ENCODE data around the gene MRPL4.
A peak's percentile ranks its signal among the peaks of the same experiment; 100 is the strongest.
"Not testable (repeated sequence)": the region's sequence is repeated elsewhere in the genome, so short reads cannot be mapped to it uniquely, and the experiment has no call there.

Gene MRPL4

DNA sequence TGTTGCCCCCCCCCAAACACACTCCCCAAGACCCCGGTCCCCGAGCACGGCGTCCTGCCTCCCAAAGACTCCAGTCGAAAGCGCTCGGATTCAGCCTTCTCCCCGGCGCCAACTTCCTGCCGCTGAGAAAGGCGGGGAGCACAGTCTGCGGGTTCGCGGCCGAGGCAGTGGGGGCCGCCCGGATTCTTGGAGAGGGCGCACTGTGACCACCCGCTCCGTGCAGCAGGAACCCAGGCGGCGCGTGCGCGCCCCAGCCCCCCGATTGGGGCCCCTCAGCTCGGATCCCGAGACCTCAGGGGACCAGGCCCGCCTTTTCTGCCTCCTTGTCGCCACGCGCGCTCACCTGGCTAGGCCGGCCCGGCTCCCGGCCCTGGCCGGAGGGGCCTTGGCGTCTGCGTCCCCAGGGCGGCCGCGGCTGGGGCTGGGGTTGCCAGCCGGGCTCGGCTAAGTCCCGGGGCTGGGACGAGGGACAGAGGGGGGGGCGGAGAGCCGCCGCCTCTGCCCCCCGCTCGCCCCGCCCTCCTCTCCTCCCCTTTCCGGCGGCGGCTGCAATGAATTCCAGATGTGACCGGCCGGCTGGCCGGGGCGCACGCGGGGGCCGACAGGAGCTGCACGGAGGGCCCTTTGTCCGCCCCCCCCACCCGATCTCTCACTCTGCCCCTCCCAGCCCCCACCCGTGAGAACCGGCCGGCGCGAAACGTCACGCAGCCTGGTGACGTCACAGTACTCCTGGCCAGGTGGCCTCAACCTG, 21.0 kb upstream of the MRPL4 start, which contains the start of gene S1PR2:
S1PR2 (minus strand) TSS at position 471 of the 751 bp plus-strand sequence. CDS start 6,426 bp downstream, outside the sequence.
- peak; percentile 86 for DNase-seq

DNA sequence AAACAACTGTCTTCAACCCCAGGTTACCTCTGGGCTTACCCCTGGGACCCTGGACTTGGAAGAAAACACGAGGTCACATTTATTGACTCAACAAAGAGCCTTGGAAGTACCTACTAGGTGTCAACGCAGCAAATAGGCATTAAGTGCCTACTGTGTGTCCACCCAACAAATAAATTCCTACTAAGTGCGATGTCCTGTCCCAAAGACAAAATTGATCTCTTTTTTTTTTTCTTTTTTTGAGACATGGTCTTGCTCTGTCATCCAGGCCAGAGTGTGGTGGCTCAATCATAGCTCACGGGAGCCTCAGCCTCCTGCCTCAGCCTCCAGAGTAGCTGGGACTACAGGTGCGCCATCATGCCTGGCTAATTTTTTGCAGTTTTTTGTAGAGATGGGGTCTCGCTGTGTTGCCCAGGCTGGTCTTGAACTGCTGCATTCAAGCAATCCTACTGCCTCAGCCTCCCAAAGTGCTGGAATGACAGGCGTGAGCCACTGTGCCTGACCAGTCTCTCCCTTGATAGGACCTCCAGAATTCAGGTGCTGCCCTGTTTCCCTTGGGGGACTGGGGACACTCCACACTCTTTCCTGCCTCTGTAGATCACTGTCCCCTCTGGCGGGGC, 20.3 kb upstream of the MRPL4 start:
- no peak for DNase-seq

DNA sequence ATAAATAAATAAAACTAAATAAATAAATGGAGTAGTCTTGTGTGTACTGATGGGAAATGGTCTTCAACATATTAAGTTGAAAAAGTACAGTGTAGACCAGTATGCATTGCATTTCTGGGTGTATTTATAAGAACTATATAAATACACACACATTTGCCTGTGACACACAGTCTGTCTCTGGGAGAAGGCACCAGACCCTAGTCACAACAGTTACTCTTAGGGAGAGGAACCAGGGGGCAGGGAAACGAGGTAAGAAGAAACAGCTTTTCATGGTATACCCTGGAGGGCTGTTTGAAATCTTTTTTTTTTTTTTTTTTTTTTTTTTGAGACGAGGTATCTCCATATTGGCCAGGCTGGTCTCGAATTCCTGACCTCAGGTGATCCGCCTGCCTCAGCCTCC, 18.1 kb upstream of the MRPL4 start:
- no peak for DNase-seq

DNA sequence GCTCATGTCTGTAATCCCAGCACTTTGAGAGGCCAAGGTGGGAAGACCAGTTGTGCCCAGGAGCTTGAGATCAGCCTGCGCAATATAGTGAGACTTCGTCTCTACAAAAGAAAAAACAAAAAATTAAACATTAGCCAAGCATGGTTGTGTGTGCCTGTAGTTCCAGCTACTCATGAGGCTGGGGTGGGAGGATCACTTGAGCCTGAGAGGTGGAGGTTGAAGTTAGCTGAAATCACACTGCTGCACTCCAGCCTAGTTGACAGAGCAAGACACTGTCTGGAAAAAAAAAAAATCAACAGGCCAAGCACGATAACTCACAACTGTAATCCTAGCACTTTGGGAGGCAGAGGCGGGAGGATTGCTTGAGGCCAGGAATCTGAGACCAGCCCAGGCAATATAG, 17.0 kb upstream of the MRPL4 start:
- no peak for DNase-seq

DNA sequence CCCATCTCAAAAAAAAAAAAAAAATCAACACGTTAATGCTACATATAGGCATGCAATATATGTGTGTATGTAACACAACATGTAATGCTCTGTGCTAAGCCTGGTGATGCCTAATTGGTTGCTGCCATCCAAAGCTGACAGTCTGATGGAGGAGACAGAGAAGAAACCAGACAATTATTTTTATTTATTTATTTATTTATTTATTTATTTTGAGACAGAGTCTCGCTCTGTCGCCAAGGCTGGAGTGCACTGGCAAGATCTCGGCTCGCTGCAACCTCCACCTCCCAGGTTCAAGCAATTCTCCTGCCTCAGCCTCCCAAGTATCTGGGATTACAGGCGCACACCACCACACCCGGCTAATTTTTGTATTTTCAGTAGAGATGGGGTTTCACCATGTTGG, 16.6 kb upstream of the MRPL4 start:
- not testable (repeated sequence) for DNase-seq

DNA sequence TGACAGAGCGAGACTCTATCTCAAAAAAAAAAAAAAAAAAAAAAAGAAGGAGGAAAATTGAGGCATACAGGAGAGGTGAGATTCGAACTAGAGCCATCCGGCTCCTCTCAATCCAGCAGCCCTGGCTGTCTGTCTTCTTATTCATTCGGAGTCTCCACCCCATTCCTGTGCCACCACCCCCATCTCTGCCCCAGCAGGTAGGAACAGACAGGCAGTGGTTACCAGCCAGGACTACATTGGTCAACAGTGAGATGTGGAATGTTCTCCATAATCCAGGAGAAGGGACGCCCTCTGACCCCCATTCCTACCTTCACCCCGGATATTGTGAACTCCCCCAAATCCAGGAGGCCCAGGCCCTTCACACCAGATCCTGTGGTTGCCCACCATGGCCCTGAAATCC, 14.3 kb upstream of the MRPL4 start:
- DNase-seq: no peak

DNA sequence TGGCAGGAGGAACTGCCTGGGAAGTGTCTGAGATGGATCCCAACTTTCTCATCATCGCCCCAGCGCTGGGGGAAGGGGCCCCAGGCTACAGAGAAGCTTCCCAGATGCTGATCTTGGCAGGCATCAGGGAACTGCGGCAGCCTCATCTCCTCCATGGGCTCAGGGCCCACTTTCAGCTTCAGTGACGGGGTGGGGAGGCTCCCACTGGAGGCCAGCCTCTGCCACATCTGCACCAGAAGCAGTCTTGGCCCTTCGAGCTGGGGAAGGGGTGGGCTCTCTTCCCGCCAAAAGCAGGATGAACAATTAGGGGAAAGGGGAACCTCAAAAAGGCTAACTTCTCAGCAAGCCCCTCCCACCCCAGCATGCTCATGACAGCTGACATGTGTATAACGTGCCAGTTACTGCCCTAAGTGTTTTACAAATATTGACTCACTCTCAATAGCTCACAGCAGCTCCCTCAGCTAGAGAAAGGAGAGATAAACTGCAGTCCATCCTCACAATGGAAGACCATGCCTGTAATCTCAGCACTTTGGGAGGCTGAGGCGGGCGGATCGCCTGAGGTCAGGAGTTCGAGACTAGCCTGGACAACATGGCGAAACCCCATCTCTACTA, 13.7 kb upstream of the MRPL4 start:
- peak; percentile 49 for DNase-seq

DNA sequence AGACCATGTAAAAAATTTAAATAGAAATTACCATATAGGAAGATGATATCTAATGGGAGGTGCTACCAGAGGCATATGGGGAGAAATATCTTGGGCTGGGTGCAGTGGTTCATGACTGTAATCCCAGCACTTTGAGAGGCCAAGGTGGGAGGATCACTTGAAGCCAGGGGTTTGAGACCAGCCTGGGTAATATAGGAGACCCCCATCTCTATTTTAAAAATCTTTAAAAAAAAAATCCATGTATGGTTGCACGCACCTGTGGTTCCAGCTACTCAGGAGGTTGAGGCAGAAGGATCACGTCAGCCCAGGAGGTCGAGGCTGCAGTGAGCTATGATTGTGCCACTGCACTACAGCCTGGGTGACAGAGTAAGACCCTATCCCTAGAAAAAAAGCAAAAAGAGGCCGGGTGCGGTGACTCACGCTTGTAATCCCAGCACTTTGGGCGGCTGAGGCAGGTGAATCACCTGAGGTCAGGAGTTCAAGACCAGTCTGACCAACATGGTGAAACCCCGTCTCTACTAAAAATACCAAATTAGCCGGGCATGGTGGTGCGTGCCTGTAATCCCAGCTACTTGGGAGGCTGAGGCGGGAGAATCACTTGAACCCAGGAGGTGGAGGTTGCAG, 10.1 kb upstream of the MRPL4 start:
- not testable (repeated sequence) for DNase-seq

DNA sequence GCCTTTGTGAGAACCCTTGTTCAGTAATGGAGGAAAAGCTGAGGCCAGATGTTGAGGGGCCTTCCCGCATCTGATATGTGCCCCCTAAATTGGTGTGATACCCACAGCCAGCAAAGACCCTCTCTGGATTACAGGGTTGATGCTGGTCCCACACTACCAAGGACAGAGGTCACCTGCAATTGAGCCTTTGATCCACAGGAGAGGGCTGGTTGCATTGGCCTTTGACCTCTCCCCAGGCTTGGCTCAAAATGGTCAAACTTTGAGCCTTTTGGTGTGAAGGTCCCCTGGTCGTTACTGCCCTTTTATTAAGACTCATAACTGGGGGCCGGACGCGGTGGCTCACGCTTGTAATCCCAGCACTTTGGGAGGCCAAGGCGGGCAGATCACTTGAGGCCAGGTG, 8.4 kb upstream of the MRPL4 start:
- DNase-seq: no peak

DNA sequence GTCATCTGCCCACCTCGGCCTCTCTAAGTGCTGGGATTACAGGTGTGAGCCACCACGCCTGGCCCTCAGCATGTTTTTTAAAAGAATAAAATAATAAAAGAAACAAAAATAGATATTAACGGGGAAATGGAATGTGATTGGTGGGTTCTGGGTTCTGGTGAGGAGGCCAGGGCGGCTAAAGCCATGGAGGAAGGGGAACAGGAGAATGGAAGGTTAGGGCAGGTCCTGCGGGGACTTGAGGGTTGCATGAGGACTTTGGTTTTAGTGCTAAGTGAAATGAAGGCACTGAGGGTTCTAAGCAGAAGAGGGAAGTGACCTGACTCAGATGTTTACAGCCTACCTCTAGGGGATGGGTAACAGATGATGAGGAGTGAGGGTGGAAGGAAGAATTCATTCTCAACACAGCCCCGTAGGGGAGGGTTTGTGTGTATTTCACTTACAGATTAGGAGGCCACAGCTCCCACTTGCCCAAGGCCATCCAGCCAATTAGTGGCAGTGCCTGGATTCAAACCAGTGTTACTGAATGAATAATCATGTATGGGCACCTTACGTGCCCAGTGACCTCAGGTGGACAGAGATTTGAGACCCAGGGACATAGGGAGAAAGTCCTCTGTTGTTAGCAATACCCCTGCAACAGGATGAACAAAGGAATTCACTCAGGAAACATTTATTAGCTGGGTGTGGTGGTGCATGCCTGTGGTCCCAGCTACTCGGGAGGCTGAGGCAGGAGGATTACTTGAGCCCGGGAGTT, 6.7 kb upstream of the MRPL4 start:
- DNase-seq: no peak

DNA sequence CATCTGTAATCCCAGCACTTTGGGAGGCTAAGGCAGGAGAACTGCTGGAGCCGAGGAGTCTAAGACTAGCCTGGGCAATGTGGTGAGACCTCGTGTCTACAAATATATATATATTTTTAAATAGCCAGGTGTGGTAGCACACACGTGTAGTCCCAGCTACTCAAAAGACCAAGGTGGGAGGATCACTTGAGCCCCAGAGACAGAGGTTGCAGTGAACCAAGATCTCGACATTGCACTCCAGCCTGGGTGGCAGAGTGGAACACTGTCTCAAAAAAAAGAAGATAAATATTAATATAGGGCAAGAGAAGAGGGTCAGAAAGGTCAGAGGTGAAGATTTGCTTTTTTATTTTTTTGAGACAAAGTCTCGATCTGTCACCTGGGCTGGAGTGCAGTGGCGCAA, 5.5 kb upstream of the MRPL4 start:
- DNase-seq: no peak

DNA sequence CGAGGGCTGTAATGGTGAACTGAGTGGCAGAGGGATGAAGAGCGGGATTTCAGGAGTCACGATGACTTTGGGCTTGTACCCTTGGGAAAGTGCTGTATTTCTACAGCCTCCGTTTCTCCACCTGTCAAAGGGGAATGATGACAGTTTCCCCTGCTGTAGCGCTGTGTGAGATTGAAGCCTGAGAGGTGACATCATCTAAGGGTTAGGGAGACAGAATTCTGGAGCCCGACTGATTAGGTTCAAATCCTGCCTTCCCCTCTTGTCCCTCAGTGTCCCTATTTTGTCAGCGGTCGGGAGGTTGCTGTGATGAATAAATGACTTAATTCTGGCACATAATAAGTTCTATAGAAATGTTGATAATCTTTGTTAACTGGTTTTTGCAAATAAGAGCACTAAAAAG, 693 bp downstream of the MRPL4 start:
- DNase-seq: no peak

DNA sequence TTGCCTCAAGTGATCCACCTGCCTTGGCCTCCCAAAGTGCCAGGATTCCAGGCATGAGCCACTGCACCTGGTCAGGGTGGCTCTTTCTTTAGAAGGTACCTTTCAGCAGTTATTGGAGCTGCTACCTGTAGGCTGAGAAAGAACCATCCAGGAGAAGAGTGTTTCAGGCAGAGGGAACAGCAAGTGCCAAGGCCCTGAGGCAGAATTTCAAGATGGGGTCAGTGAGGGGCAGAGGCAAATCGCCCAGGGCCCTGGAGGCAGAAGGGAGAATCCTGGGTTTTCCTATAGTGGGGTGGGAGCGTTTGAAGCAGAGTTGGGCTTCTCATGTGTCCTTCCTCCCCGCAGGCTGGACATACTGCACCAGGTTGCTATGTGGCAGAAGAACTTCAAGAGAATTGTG, 2.2 kb downstream of the MRPL4 start:
- no peak for DNase-seq

DNA sequence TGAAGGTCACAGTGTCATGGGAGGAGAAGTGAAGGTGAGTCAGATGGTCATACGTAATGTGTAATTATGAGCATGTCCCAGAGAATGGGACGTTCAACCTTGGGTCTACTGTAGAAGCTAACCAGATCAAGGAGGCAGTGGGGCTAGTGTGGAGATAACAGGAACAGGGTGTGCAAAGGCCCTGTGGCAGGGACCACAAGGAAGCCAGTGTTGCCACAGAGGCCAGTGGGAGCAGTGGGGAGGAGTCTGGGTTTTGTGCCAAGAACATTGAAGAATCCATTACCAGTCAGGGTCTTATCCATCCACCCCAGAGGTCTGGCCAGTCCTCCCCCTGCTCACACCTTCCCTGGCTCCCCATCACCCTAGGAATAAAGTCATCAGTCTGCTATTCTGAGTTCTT, 3.3 kb downstream of the MRPL4 start:
- no peak for DNase-seq

DNA sequence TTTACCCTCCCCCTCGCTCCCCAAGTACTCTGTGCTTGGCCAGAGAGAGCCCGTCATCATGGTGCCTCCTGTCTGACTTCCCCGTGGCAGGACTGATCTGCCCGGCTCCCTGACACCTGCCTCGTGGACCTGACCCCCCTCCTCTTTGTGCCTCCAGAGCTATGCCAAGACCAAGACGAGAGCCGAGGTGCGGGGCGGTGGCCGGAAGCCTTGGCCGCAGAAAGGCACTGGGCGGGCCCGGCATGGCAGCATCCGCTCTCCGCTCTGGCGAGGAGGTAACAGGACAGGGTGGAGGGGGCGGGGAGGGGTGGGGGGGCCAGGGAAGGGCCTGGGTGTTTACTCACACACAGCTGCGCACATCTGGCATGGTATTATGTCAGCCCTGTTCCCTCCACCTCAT, 4.5 kb downstream of the MRPL4 start:
- DNase-seq: no peak

DNA sequence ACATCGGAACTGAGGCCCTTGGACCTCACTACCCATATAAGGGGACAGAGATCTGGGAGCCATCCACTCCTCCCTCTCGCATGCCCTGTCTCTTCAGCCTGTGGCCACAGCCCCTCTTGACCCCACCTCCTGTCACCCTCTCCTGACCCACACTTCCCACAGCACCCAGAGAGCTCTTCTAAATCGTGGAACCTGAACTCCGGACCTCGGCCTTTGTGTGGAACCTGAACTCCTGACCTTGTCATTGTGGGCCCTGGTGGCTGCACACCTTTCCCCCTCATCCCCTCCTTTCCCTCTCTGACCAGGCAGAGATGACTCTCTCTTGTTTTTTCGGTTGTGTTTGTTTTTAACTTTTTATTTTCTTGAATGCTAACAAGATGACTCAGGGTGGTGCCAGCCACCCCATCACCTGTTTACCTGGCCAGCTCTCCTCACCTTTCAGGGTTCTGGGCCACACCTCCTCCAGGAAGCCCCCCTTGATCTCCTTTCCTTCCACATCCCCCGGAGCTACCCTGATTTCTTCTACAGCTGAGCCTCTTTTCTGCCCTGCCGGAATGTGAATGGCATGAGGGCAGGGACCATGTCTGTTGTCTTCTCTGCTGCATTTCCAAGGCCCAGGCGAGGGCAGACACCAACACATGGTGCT, 5.1 kb downstream of the MRPL4 start:
- no peak for DNase-seq

DNA sequence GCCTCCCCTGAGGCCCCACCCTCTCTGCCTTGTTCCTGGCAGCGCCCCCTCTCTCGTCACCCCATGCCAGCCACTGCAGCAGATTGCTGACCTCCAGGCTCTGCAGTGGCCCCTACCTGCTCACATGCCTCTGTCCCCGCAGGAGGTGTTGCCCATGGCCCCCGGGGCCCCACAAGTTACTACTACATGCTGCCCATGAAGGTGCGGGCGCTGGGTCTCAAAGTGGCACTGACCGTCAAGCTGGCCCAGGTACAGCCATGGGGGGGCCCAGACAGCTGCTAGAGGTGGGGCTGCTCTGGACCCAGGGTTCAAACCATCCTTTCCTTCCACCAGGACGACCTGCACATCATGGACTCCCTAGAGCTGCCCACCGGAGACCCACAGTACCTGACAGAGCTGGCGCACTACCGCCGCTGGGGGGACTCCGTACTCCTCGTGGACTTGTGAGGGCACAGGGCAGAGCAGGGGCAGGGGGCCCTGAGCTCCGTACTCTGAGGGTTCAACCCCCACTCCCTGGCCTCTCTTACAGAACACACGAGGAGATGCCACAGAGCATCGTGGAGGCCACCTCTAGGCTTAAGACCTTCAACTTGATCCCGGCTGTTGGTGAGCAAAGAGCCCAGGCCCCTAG, 6.2 kb downstream of the MRPL4 start:
- DNase-seq: no peak

DNA sequence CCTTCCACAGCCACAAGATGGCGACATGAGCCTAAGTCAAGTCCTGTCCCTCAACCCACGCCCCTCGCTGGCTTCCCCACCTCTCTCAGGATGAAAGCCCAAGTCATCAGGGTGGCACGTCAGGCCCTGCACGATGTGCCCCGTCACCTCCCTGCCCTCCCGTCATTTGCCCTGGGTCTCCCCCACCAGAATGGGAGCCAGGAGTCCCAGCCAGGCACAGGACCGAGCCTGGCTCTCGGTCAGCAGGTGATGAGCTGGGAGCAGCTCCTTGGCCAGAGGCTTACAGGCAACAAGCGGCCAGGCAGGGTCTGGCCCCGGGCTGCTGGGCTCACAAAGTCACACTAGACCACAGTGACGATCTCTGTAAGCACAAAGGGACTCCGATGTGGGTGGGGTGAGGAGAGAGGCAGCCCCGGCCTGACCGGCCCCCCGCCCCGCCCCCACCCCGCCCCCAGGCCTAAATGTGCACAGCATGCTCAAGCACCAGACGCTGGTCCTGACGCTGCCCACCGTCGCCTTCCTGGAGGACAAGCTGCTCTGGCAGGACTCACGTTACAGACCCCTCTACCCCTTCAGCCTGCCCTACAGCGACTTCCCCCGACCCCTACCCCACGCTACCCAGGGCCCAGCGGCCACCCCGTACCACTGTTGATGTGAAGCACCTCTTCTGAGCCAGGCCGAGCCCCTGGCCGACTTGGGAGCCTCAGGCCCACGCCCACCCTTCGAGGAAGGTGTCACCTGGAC, 7.3 kb downstream of the MRPL4 start:
- DNase-seq: peak; percentile 97

DNA sequence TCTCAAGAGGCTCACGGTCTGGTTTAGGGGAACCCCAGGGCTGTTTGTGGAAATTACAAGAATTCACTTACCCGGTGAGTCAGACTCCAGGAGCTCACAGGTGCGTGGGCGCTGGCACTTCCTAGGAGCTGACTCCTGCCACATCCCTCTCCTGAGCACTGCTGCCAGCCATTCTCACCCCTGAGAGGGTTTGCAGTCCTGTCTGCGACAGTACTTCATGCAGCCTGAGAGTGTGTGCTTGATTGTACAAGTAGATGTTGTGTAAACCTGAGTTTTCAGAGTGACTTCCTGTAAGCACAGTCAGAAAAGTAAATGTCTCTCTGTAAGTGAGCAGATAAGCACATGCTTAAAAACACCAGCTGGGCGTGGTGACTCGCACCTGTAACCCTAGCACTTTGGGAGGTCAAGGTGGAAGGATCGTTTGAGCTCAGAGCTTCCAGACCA, 8.1 kb downstream of the MRPL4 start:
- no peak for DNase-seq

DNA sequence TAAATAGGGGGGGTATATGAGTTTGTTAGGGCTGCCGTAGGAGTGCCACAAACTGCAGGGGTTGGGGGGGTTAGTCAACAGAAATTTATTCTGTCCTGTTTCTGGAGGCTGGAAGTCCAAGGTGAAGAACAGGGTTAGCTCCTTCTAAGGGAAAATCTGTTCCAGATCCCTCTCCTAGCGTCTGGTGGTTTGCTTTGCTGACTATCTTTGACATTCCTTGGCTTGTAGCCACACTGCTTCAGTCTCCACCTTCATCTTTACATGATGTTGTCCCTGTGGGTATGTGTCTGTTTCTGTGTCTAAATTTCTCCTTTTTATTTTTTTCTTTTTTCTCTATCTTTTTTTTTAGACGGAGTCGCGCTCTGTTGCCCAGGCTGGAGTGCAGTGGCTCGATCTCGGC, 10.8 kb downstream of the MRPL4 start:
- DNase-seq: no peak

DNA sequence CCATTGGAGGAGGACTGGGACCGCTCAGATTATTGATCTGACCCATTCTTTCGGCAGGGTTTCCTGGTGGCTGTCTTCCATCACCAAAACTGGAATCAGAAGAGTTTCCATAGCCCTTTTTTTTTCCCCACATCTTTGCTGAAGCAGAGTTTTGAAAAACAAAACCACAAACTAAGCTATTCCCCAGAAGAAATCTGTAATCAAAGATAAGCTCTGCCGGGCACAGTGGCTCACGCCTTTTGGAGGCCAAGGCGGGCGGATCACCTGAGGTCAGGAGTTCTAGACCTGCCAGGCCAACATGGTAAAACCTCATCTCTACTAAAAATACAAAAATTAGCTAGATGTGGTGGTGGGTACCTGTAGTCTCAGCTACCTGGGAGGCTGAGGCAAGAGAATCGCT, 14.7 kb downstream of the MRPL4 start:
- peak; percentile 69 for DNase-seq

All from hematopoietic multipotent progenitor cell treated with erythropoietin and hydrocortisone succinate and interleukin-3 and kit ligand, for 4 days (in vitro differentiated cells).